Neural cell (in vitro differentiated cells): Measurements from ENCODE around the gene CXCL17. TPM values are rescaled to one million over a fixed set of nuclear protein-coding genes. Genes with fewer than 3 reads are reported as not detected.
A peak's percentile ranks its signal among the peaks of the same experiment; 100 is the strongest.

Experiments
- H2AFZ ChIP-seq: fragments of 200-600, 300-800 bp; sonication (generic), shearing (Covaris generic); 2 replicates; pipeline ENCODE4 v1.6.0; 2014; ENCODE audit warnings: low read depth, mild to moderate bottlenecking, antibody characterized with exemption, low read length, moderate library complexity
- H3F3A ChIP-seq: fragments of 200-600 bp; shearing (Covaris generic); 2 replicates; pipeline ENCODE4 v1.6.1; 2016; ENCODE audit warnings: mild to moderate bottlenecking, moderate library complexity, mixed read lengths, antibody characterized with exemption, low read length; ENCODE audit not compliant: insufficient read depth, poor library complexity, severe bottlenecking
- H3K27ac ChIP-seq: fragments of 200-600, 300-800 bp; sonication (generic), shearing (Covaris generic); 2 replicates; pipeline ENCODE4 v1.5.1; 2014; ENCODE audit warnings: mild to moderate bottlenecking, low read length, moderate library complexity
- H3K27me3 ChIP-seq: fragments of 300-800, 200-600 bp; sonication (generic), shearing (Covaris generic); 2 replicates; pipeline ENCODE4 v1.6.0; 2014; ENCODE audit warnings: mild to moderate bottlenecking, low read depth, low read length, moderate library complexity; ENCODE audit not compliant: insufficient read depth
- H3K36me3 ChIP-seq: fragments of 300-800, 200-600 bp; sonication (generic), shearing (Covaris generic); 2 replicates; pipeline ENCODE4 v1.5.1; 2014; ENCODE audit warnings: mild to moderate bottlenecking, antibody characterized with exemption, low read length, moderate library complexity; ENCODE audit not compliant: insufficient read depth
- H3K4me2 ChIP-seq: fragments of 300-800, 200-600 bp; sonication (generic), shearing (Covaris generic); 2 replicates; pipeline ENCODE4 v1.6.0; 2014; ENCODE audit warnings: mild to moderate bottlenecking, low read length
- H3K4me3 ChIP-seq: fragments of 300-800, 200-600 bp; sonication (generic), shearing (Covaris generic); 2 replicates; pipeline ENCODE4 v1.5.1; 2014; ENCODE audit warnings: mild to moderate bottlenecking, low read length, moderate library complexity
- H3K79me2 ChIP-seq: fragments of 200-600 bp; shearing (Covaris generic); replicated peaks from 2 replicates; pipeline ENCODE4 v1.6.0; 2014; ENCODE audit warnings: mild to moderate bottlenecking, low read length, moderate library complexity; ENCODE audit not compliant: insufficient read depth
- H3K9ac ChIP-seq: fragments of 300-800, 200-600 bp; sonication (generic), shearing (Covaris generic); 2 replicates; pipeline ENCODE4 v1.6.1; 2016; ENCODE audit warnings: mild to moderate bottlenecking, low read length, mixed read lengths
- H3K9me2 ChIP-seq: fragments of 200-600 bp; shearing (Covaris generic); 2 replicates; pipeline ENCODE4 v1.6.1; 2016; ENCODE audit warnings: mild to moderate bottlenecking, low read length, mixed read lengths; ENCODE audit not compliant: insufficient read depth
- H3K9me3 ChIP-seq: fragments of 200-600, 300-800 bp; sonication (generic), shearing (Covaris generic); 2 replicates; pipeline ENCODE4 v1.6.1; 2016; ENCODE audit warnings: mild to moderate bottlenecking, mixed run types, low read length, moderate library complexity, mixed read lengths
- H4K20me1 ChIP-seq: fragments of 200-600 bp; shearing (Covaris generic); 2 replicates; pipeline ENCODE4 v1.6.1; 2016; ENCODE audit warnings: mild to moderate bottlenecking, mixed run types; ENCODE audit not compliant: insufficient read depth
- CTCF ChIP-seq: fragments of 450-650 bp; IDR thresholded peaks from 2 replicates; pipeline ENCODE4 v1.5.1; 2014; ENCODE audit warnings: antibody characterized with exemption, mild to moderate bottlenecking, moderate library complexity; ENCODE audit not compliant: poor library complexity, severe bottlenecking
- EP300 ChIP-seq: fragments of 450-650 bp; conservative IDR thresholded peaks from 2 replicates; pipeline ENCODE4 v1.6.1; 2014; ENCODE audit warnings: antibody characterized with exemption, mild to moderate bottlenecking, moderate library complexity; ENCODE audit not compliant: poor library complexity, severe bottlenecking
- EZH2 ChIP-seq: fragments of 200-600, 300-800 bp; shearing (Covaris generic), sonication (generic); IDR thresholded peaks from 2 replicates; pipeline ENCODE4 v1.6.1; 2014; ENCODE audit warnings: antibody characterized with exemption, low read length, borderline replicate concordance, mild to moderate bottlenecking; ENCODE audit not compliant: insufficient read depth, poor library complexity, severe bottlenecking
- MXI1 ChIP-seq: fragments of 450-650 bp; conservative IDR thresholded peaks from 2 replicates; pipeline ENCODE4 v1.6.1; 2014; ENCODE audit warnings: antibody characterized with exemption, mild to moderate bottlenecking; ENCODE audit not compliant: poor library complexity, severe bottlenecking
- POLR2AphosphoS5 ChIP-seq: IDR thresholded peaks from 2 replicates; pipeline ENCODE4 v1.6.1; 2012
- RAD21 ChIP-seq: fragments of 450-650 bp; conservative IDR thresholded peaks from 2 replicates; pipeline ENCODE4 v1.6.1; 2014; ENCODE audit warnings: antibody characterized with exemption, mild to moderate bottlenecking, moderate library complexity
- REST ChIP-seq: IDR thresholded peaks from 2 replicates; pipeline ENCODE4 v1.6.1; 2012; ENCODE audit warnings: borderline replicate concordance
- SMC3 ChIP-seq: fragments of 450-650 bp; conservative IDR thresholded peaks from 2 replicates; pipeline ENCODE4 v1.6.1; 2014; ENCODE audit warnings: antibody characterized with exemption, mild to moderate bottlenecking, moderate library complexity; ENCODE audit not compliant: poor library complexity
- TAF1 ChIP-seq: IDR thresholded peaks from 2 replicates; pipeline ENCODE4 v1.6.1; 2012; ENCODE audit warnings: low read depth
- polyA plus RNA-seq: library from polyadenylated mRNA; depleted of rRNA; stranded (reverse); fragments of >200 nt; gene quantifications from 2 replicates; pipeline ENCODE4 v1.2.3, GENCODE V29; 2014

CXCL17 gene
- polyA plus RNA-seq, 1 donor from 2014 or later, result not detected

GRCh38 chr19:42402376-42403116, 40.2 kb downstream of the CXCL17 start:
- Histone ChIP-seq H3K27me3 (no peaks in the 10 kb centered on the region), H3K4me2 (peak overlapping the region; percentile 78), H3K27ac (peak overlapping the region; percentile 55), H2AFZ (no peak overlapping the region), H3K79me2 (peaks cover 5% of the 10 kb centered on the region), H3K36me3 (no peaks in the 10 kb centered on the region), H3K9ac (peak overlapping the region; percentile 71), H4K20me1 (no peaks in the 10 kb centered on the region), H3F3A (no peaks in the 10 kb centered on the region), H3K9me3 (no peaks in the 10 kb centered on the region), H3K4me3 (peak overlapping the region; percentile 68), H3K9me2 (no peaks in the 10 kb centered on the region)
- TF ChIP-seq TAF1 (no peak), EP300 (no peak), RAD21 (no peak), REST (no peak), SMC3 (no peak), CTCF (no peak), EZH2 (no peak), POLR2AphosphoS5 (no peak), MXI1 (no peak)

GRCh38 chr19:42401365-42402303, 41.1 kb downstream of the CXCL17 start:
- H3K9ac ChIP-seq, result peak overlapping the region; percentile 71

More at GRCh38 chr19:42401365-42402303, 41.1 kb downstream of the CXCL17 start:
- Histone ChIP-seq H3K27me3 (no peaks in the 10 kb centered on the region), H3K4me3 (peak overlapping the region; percentile 68), H3K4me2 (peak overlapping the region; percentile 78), H3K27ac (peak overlapping the region; percentile 55), H2AFZ (peak overlapping the region; percentile 51), H3F3A (no peaks in the 10 kb centered on the region), H3K9me2 (no peaks in the 10 kb centered on the region), H3K36me3 (no peaks in the 10 kb centered on the region), H3K9me3 (no peaks in the 10 kb centered on the region), H4K20me1 (no peaks in the 10 kb centered on the region), H3K79me2 (peaks cover 8% of the 10 kb centered on the region)
- TF ChIP-seq SMC3, result peak; percentile 71
- TF ChIP-seq TAF1, result peak; percentile 23
- peak; percentile 75 for TF ChIP-seq CTCF
- TF ChIP-seq RAD21, result peak; percentile 60
- TF ChIP-seq POLR2AphosphoS5, result peak; percentile 69
- TF ChIP-seq EP300, result no peak
- no peak for TF ChIP-seq EZH2
- peak; percentile 79 for TF ChIP-seq MXI1
- no peak for TF ChIP-seq REST
